Endothelial cell (in vitro differentiated cells): Measurements from ENCODE around the gene EXOSC10. TPM values are rescaled to one million over a fixed set of nuclear protein-coding genes. Genes with fewer than 3 reads are reported as not detected.
"Not testable (repeated sequence)": the region's sequence is repeated elsewhere in the genome, so short reads cannot be mapped to it uniquely, and the experiment has no call there.

Source experiments
- DNase-seq: peaks from one replicate; pipeline ENCODE4 v3.0.0; 2021; ENCODE audit warnings: low spot score
- H3K27ac Mint-ChIP-seq: one replicate; pipeline ENCODE4 v1.8.0; 2021; ENCODE audit warnings: mixed read lengths, inconsistent platforms; ENCODE audit not compliant: unreplicated experiment
- H3K27me3 Mint-ChIP-seq: one replicate; pipeline ENCODE4 v1.8.0; 2021; ENCODE audit warnings: mild to moderate bottlenecking, moderate library complexity, mixed read lengths, inconsistent platforms; ENCODE audit not compliant: unreplicated experiment
- H3K36me3 Mint-ChIP-seq: one replicate; pipeline ENCODE4 v1.8.0; 2021; ENCODE audit warnings: mild to moderate bottlenecking, low read depth, mixed read lengths, inconsistent platforms; ENCODE audit not compliant: unreplicated experiment
- H3K4me1 Mint-ChIP-seq: one replicate; pipeline ENCODE4 v1.8.0; 2021; ENCODE audit warnings: mild to moderate bottlenecking, mixed read lengths, inconsistent platforms; ENCODE audit not compliant: unreplicated experiment
- H3K4me3 Mint-ChIP-seq: one replicate; pipeline ENCODE4 v1.8.0; 2021; ENCODE audit warnings: mild to moderate bottlenecking, mixed read lengths, inconsistent platforms; ENCODE audit not compliant: unreplicated experiment
- H3K9me3 Mint-ChIP-seq: one replicate; pipeline ENCODE4 v1.8.0; 2021; ENCODE audit warnings: mixed read lengths, inconsistent platforms; ENCODE audit not compliant: unreplicated experiment
- total RNA-seq: library from RNA; stranded (reverse); fragmentation: NEBNext Ultra II Directional; extraction: Animal tissue kit (Norgen Biotek cat#: 25700); gene quantifications from one replicate; pipeline ENCODE4 v1.2.1, GENCODE V29; 2021; ENCODE audit not compliant: unreplicated experiment
- TF ChIP-seq, protein P1 (sequence below): fragments of 200-600 bp; sonication (generic); IDR thresholded peaks from one replicate; pipeline ENCODE4 v1.5.0; 2021; ENCODE audit warnings: antibody characterized with exemption; ENCODE audit not compliant: unreplicated experiment

Gene EXOSC10
- total RNA-seq, 1 donor from 2014 or later = 80.6 TPM

DNA sequence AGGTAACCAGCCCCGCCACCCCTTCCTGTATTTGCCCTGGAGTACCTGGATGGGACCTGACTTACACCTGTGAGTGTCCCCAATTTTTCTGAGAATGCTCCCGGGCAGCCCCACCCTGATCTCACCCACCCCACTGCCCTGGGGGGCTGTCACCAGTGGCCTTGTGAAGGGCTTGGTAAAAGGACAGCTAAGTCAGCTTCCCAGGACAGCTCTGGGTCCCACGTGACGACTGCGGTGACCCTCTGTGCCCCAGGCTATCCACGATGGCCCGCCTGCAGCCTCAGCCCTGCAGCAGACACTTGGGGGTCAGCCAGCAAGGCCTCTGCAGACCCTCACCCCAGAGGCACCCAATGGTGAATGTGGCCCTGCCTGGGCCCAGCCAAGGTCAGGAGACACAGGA is 45.5 kb downstream of the EXOSC10 start:
- H3K4me1 Mint-ChIP-seq = peaks cover 4% of the 10 kb centered on the region
- no peaks in the 10 kb centered on the region for H3K9me3 Mint-ChIP-seq
- DNase-seq = no peak
- no peak overlapping the region for H3K4me3 Mint-ChIP-seq
- peaks cover 2% of the 10 kb centered on the region for H3K27me3 Mint-ChIP-seq
- H3K27ac Mint-ChIP-seq = no peak overlapping the region
- TF ChIP-seq, protein P1, sequence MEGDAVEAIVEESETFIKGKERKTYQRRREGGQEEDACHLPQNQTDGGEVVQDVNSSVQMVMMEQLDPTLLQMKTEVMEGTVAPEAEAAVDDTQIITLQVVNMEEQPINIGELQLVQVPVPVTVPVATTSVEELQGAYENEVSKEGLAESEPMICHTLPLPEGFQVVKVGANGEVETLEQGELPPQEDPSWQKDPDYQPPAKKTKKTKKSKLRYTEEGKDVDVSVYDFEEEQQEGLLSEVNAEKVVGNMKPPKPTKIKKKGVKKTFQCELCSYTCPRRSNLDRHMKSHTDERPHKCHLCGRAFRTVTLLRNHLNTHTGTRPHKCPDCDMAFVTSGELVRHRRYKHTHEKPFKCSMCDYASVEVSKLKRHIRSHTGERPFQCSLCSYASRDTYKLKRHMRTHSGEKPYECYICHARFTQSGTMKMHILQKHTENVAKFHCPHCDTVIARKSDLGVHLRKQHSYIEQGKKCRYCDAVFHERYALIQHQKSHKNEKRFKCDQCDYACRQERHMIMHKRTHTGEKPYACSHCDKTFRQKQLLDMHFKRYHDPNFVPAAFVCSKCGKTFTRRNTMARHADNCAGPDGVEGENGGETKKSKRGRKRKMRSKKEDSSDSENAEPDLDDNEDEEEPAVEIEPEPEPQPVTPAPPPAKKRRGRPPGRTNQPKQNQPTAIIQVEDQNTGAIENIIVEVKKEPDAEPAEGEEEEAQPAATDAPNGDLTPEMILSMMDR = no peak
- peaks cover 3% of the 10 kb centered on the region for H3K36me3 Mint-ChIP-seq

DNA sequence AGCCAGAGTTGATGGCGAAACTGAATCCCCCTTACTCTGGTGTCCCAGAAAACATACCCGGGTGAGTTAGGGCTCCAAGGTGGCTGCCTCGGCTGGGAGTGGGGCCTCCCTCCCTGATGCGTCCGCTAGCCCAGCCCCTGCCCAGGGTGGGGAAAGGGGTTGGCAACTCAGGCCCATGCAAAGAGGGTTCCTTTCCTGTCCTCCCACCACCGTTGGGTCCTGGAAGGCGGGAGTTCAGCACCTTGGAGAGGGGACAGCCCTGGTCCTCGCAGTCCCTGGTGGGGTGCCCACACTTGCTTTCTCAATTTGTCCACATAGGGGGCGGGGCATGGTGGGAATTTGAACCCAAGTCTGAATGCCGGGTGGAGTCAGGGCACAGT is 45.9 kb downstream of the EXOSC10 start:
- Mint-ChIP-seq H3K4me1 (no peaks in the 10 kb centered on the region), H3K36me3 (peaks cover 3% of the 10 kb centered on the region), H3K4me3 (no peak overlapping the region), H3K27ac (no peak overlapping the region), H3K27me3 (peaks cover 2% of the 10 kb centered on the region), H3K9me3 (no peaks in the 10 kb centered on the region)
- TF ChIP-seq, protein P1 = no peak
- peak; percentile 52 for DNase-seq

DNA sequence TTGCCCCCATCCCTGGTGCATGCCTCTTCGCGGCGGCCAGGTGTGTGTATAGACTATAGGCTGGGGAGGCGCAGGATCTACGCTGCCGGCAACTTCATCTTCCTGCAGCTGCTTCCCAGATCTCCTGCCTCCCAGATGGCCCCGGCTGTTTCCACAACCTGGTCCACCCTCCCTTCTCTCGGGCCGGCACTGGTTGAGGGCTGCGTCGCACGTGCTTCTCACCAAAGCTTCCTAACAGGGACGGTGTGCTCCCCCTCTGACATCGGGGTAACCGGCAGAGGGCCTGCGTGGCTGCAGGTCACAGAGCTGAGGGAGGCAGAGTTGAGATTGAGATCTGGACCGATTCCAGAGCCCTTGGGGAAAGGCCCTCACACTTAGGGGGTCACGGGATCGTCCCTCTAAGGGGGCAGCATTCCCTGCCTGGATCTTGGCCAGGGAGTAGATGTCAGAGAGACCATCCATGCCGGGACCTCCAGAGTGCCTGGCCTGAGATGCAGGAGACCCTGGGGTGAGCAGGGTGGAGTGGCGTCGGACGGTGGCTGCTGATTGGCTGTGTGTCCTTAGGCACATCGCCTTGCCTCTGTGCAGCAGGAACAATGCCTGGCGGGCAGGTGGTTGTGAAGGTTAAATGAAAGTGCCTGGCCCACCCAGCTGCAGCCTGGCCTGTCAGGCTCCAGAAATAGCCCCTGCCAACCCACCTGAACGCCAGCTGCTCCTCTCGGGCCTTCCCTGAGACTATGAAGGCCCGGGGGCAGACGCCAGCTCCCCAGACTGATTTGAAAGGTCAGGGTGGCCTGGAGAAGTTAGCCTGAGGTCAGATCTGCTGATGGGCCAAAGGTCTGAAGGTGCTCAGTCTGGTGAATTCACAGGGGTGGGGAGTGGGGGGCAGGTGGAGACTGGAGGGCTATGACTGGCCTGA is 46.6 kb downstream of the EXOSC10 start:
- H3K27ac Mint-ChIP-seq = no peak overlapping the region

DNA sequence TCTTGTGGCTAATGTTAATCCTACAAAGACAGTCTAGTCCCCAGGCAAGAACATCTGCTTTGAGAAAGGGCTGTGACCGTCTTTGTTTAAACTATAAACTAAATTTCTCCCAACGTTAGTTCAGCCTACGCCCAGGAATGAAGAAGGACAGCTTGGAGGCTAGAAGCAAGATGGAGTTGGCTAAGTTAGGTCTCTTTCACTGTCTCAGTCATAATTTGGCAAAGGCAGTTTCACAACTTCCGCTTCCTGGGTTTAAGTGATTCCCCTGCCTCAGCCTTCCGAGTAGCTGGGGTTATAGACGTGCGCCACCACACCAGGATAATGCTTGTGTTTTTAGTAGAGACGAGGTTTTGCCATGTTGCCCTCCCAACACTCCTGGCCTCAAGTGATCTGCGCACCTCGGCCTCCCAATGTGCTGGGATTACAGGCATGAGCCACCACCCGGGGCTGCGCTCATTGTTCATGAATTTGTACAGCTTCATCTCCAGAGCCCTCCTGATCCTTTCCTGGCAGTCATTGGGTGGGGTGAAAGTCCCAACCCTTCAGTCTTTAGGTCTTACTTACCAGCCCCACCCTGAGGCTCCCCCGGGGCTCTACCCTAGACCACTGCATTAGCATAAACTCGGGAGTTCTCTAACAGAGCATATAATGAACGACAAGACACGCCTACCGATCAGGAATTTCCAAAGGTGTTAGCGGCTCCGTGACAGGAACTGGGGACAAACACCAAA is 47.7 kb downstream of the EXOSC10 start:
- Mint-ChIP-seq H3K4me1 (no peaks in the 10 kb centered on the region), H3K4me3 (no peak overlapping the region), H3K27me3 (peaks cover 2% of the 10 kb centered on the region), H3K27ac (peak overlapping the region; percentile 24), H3K9me3 (no peaks in the 10 kb centered on the region), H3K36me3 (peaks cover 3% of the 10 kb centered on the region)
- TF ChIP-seq, protein P1 = no peak
- DNase-seq = no peak

More for the DNA sequence above, 46.6 kb downstream of the EXOSC10 start:
- H3K9me3 Mint-ChIP-seq = no peaks in the 10 kb centered on the region
- H3K27me3 Mint-ChIP-seq = peaks cover 2% of the 10 kb centered on the region
- no peak overlapping the region for H3K4me3 Mint-ChIP-seq
- DNase-seq = no peak
- H3K4me1 Mint-ChIP-seq = no peaks in the 10 kb centered on the region
- H3K36me3 Mint-ChIP-seq = peaks cover 3% of the 10 kb centered on the region
- TF ChIP-seq, protein P1 = no peak

DNA sequence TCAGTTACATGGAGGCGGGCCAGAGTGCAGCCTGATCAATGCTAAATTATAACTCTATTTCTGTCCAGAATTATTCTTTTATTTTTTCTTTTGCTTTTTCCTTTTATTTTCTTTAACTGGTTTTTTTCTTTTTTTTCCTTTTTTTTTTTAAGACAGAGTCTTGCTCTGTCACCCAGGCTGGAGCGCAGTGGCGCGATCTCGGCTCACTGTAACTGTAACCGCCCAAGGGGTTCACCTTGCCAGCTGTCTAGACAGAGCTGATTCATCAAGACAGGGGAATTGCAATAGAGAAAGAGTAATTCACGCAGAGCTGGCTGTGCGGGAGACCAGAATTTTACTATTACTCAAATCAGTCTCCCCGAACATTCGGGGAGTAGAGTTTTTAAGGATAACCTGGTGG is 48.5 kb downstream of the EXOSC10 start:
- not testable (repeated sequence) for H3K9me3 Mint-ChIP-seq, H3K36me3 Mint-ChIP-seq, H3K4me1 Mint-ChIP-seq, H3K27me3 Mint-ChIP-seq, H3K27ac Mint-ChIP-seq, H3K4me3 Mint-ChIP-seq, DNase-seq
